Limb (tissue), 2 donors: ENCODE measurements around the gene ZNF622.
A peak's percentile ranks its signal among the peaks of the same experiment; 100 is the strongest.

ENCODE experiments used
- DNase-seq, 2 donors: peaks; one replicate each; pipeline ENCODE4 v3.0.0-alpha.2; 2016; ENCODE audit errors: extremely low spot score in 2 of 2

Gene ZNF622, protein sequence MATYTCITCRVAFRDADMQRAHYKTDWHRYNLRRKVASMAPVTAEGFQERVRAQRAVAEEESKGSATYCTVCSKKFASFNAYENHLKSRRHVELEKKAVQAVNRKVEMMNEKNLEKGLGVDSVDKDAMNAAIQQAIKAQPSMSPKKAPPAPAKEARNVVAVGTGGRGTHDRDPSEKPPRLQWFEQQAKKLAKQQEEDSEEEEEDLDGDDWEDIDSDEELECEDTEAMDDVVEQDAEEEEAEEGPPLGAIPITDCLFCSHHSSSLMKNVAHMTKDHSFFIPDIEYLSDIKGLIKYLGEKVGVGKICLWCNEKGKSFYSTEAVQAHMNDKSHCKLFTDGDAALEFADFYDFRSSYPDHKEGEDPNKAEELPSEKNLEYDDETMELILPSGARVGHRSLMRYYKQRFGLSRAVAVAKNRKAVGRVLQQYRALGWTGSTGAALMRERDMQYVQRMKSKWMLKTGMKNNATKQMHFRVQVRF

GRCh38 chr5:16465544-16466432, at the start of gene ZNF622:
Gene ZNF622, minus strand, starts transcription at chr5:16465800. Its CDS starts 135 bp downstream, at chr5:16465665.
- DNase-seq = peak; percentile 88 to 91

- DNase-seq = no peak
Observed at GRCh38 chr5:16510098-16510497, 44.5 kb upstream of the ZNF622 start.

DNA sequence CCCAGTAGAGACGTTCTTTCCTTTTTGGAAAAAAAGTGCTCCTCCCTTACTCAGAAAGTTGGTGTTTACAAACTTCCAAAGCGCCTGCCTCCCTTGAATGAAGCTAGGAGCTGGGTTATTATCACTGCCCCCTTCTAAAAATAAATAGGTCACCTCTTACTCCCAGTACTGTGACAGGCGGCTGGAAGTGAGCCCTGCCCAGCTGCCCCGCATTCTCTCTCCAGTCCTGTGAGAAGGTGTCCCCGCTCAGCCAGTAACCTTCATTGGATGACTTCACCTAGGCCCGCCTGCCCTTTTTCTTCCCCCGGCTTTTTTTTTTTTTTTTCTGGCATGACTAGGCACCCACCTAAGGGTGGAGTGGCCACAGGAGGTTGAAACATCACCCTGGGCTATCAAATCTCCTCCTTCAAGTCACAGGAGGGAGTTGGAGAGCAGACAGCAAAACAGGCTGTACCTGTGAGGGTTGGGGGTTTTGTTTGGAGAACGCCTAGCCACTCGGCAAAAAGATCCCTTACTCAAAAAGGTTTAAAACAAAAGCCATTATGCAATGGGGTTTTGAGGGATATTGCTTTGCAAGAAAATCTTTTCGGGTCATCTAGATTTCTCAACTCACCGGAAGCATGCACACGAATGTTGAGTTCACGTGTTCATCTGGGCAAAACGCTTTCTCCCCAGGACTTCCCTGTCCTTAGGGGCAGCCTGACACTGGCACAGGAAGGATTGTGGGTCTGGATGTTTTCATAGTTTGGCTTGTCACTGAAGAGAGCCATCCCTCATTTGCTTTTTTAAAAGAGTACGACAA, 43.3 kb upstream of the ZNF622 start:
- no peak for DNase-seq

DNA sequence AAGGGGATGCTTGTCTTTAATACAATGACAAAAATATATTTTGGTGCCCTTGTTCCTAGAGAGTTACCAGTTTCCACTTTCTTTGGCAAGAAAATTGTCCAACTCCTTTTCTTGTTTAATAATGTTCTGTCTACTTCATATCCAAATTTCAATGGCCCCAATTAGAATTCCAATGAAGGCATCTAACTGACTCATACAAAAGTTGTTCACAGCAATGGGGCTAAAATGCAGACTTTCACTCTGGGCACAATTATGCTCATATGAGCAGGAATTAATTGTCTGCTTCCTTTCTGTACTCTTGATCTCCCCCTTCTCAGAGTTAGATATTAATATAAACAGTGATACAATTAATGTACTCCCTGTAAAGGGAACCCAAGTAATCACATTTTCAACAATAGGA, 42.1 kb upstream of the ZNF622 start:
- DNase-seq = no peak

DNA sequence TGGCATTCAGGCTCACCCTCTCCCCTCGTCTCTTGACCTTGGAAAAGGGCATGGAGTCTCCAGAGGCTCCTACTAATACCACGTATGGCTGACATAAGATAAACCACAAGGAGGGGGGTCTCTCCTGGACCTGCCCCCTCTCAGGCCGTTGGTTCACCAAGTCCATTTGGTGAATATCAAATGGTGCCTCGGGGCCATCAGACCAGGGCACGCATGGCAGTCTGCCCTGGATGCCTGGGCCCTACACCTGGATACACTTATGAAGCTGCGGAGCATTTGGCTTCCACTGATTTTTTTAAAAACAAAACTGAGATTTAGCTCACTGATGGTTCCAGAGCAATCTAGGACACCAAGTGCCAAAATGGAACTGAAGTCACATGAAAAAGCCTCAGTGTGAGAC, 40.3 kb upstream of the ZNF622 start:
- no peak for DNase-seq

DNA sequence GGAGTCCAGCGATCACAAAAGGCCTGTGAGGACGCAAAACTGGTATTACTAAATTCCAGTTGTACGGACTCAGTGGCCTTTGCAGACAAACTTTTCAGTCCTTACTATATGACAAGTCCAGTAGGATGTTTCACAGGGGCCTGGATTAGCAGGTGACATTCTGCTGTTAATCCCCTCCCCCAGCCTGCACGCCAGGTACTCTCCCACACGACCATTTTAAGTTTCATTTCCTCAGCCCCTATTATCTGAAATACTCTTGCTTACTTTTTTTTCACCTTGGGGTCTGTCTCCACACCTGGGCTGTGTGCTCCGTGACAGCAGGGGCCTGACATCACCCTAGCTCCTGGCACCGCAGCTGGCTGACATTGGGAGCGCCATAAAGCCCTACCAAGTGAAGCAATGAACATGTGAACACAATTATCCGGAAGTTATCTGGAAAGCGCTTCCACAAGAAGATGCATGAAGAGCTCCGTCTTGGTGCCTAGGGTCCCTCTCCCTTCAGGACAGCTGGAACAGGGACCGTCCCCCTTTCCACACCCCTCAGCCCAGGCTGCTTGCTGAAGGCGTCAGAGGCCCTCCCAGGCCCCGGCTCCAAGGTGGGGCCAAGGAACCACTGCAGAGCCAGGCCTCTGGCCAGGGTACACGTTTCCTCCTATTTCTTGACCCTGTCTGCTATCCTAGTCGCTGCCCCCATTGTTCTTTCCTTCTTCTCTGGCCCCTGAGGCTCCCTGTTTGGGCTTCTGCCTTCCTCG, 39.7 kb upstream of the ZNF622 start:
- DNase-seq = no peak

GRCh38 chr5:16504571-16504970, 39.0 kb upstream of the ZNF622 start:
- no peak for DNase-seq

DNA sequence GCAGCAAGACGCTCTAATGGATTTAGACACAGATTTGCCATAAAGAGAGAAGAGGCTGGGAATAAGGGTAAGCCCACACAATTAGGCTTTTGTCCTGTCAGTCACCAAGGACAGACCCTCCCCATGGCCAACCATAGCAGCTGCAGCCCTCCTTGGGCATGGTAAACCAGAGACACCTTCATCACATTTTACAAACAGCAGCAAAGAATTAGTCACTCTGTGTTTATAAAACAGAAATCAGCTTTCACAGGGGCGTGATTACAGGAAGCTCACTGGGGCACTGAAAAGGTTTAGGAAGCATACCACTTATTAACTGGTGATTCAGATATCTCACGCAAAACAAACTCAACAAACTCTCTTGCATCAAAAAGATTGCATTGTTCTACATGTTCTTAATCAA, 37.3 kb upstream of the ZNF622 start:
- no peak for DNase-seq

- no peak for DNase-seq
Observed at GRCh38 chr5:16500024-16500423, 34.4 kb upstream of the ZNF622 start.

GRCh38 chr5:16497546-16497945, 31.9 kb upstream of the ZNF622 start:
- no peak for DNase-seq

- DNase-seq = no peak
Observed at GRCh38 chr5:16493261-16493660, 27.7 kb upstream of the ZNF622 start.

GRCh38 chr5:16492398-16493140, 27.0 kb upstream of the ZNF622 start:
- peak in 1 of 2 donors; percentile 40 for DNase-seq

GRCh38 chr5:16490911-16491310, 25.3 kb upstream of the ZNF622 start:
- DNase-seq = no peak

DNA sequence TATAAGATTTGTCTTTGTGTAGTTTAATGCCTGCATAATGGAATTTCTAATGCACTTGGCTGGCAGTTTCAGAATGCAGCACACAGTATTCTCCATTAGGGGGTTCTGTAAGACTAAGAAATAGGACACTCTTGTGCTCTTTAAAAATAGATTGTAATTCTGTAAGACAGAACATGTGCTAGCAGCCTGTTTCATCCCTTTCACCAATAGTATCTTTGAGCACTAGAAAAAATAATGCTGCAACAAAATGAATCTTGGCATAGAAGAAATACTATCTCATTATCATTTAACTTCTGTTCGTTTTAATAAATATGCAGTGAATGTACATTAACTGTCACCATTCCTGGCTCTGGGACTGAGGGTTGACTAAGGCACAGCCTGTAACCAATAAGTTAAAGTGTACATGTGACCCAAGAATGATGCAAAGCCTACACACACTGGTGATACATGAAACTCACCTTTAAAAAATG, 23.8 kb upstream of the ZNF622 start:
- DNase-seq = peak in 1 of 2 donors; percentile 88

- DNase-seq = no peak
Observed at GRCh38 chr5:16487456-16487855, 21.9 kb upstream of the ZNF622 start.

DNA sequence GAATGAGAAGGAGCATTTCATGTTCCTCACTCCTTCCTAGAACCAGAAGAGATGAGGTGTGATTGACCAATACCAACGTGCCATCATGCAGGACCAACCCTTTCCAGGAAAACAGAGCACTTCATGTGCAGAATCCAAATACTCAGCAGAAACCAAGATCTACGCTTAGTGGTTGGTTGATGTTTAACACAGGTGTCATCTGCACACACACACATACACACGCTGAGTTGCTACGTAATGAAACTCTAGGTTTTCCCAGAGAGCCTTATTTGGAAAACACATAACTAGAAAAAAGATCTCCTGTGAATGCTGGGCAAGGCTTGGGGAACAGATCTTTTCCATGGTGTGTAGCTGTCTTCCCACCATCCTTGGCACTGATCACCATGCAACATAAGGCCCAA, 21.1 kb upstream of the ZNF622 start:
- no peak for DNase-seq

GRCh38 chr5:16485656-16486055, 20.1 kb upstream of the ZNF622 start:
- DNase-seq = no peak

DNA sequence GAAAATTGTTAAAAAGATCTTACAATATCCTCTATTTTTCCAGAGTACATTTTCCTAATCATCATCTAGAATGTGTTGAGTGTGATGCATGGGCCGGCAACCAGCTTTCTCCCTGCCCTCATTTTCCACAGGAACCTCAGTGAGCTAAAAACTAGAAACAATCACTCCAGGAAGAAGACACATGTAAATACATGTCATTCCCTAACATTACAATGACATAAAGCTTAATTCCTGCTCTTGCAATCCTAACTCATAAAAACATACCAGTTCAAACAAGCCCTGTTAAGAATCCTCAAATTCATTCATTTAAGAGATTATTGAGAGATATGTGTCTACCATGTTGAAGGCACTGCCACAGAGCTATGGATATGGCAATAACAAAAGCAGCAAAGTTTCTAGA, 18.5 kb upstream of the ZNF622 start:
- DNase-seq = no peak

DNA sequence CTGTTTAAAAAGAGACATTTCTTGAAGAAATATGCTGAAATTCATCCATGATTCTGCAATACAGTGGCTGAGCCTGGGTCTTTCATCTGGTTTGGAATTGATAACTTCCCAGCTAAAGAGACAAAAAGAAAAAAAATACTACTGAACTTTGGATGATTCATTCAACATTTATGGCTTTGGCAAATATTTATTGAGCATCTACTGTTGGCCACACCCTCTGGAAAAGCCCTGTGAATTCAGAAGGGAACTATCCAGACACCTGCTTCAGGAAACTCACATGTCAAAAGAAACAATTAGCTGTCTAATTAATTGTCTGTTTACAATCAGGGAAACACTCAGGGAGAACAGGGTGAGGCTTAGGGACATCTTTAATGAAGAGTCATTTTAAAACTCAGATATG, 17.8 kb upstream of the ZNF622 start:
- no peak for DNase-seq

DNA sequence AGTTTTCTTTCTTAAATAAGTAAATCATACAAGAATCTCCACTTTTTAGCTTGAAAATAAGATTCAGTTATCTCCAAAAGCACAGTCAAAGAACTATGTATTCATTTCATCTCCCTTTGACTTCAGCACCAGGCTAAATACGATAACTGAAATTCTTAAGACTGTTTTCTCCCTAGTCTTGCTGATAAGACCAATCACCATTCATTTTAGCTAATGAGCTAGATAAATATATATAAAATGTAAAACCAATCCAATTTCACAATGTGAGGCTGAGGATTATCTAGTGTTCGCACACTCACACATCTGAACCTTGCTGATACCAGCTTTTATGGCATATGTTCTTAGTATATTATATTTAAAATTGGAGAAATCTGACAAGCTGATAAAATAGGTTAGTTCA, 17.3 kb upstream of the ZNF622 start:
- no peak for DNase-seq
